ENCODE results near the gene UBD. TPM values are rescaled to one million over a fixed set of nuclear protein-coding genes. Genes with fewer than 3 reads are reported as not detected.

The UBD gene
- total RNA-seq, 1 donor = not detected

- TF ChIP-seq, protein P1, sequence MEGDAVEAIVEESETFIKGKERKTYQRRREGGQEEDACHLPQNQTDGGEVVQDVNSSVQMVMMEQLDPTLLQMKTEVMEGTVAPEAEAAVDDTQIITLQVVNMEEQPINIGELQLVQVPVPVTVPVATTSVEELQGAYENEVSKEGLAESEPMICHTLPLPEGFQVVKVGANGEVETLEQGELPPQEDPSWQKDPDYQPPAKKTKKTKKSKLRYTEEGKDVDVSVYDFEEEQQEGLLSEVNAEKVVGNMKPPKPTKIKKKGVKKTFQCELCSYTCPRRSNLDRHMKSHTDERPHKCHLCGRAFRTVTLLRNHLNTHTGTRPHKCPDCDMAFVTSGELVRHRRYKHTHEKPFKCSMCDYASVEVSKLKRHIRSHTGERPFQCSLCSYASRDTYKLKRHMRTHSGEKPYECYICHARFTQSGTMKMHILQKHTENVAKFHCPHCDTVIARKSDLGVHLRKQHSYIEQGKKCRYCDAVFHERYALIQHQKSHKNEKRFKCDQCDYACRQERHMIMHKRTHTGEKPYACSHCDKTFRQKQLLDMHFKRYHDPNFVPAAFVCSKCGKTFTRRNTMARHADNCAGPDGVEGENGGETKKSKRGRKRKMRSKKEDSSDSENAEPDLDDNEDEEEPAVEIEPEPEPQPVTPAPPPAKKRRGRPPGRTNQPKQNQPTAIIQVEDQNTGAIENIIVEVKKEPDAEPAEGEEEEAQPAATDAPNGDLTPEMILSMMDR (IDR thresholded peaks at IDR 0.05; ENCODE audit: insufficient read depth, low read length) = peak; percentile 19
- H3K4me3 ChIP-seq (ENCODE audit: low read depth, low read length) = peak overlapping the region; percentile 25
- DNase-seq (ENCODE audit: low read depth) = peak; percentile 46
Observed at GRCh38 chr6:29553268-29554057, 6.1 kb downstream of the UBD start.

- TF ChIP-seq, protein P1 (IDR thresholded peaks at IDR 0.05; ENCODE audit: insufficient read depth, low read length) = no peak
- H3K4me3 ChIP-seq (ENCODE audit: low read depth, low read length) = no peak overlapping the region
- DNase-seq (ENCODE audit: low read depth) = peak; percentile 72
Observed at GRCh38 chr6:29552512-29553051, 7.0 kb downstream of the UBD start.

DNA sequence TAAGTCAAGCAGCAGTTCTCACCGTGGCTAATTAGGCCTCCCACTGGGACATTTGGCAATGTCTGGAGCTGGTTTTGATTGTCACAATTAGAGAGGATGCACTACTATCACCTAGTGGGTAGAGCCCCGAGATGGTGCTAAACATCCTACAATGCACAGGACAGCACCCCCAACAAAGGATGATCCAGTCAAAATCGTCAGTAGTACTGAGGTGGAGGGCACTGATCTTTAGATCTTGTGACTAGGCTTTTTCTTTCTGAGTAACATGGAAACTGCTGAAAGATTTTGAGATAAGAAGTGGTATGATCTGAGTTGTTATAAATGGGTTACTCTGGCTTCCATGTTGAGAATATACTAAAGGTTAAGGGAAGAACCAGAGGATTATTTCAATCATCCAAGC lies 12.0 kb downstream of the UBD start:
- DNase-seq (ENCODE audit: low read depth) = no peak
- TF ChIP-seq, protein P1 (IDR thresholded peaks at IDR 0.05; ENCODE audit: insufficient read depth, low read length) = no peak
- H3K4me3 ChIP-seq (ENCODE audit: low read depth, low read length) = no peak overlapping the region

DNA sequence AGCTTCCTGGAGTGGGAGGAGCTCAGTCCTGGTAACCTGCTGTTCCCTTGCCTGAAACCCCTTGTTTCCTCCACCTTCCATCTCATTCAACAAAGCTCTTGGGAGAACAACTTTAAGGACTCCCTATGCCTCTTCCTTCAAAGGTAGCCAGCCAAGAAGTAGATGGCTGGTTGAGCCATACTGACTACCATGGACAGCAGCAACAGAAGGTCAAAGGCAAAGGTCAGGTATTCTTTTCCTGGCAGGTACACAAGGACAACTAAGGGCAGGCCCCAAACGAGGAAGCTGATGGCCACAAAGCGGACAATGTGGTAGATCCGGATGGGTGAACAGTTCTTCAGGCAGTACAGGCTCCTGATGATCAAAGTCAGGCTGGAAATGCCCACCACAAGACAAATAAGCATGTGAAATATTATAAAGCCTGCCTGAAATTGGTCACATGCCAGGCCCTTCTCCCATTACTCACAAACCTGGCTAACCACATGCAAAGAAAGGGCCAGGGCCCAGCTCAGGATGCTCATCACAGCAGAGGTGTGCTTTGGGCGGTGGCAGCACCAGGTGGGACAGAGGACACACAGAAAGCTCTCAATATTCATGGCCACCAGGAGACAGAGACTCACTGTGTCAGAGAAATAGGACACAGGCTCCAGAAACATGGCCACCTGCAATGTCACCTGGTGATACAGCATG lies 21.7 kb downstream of the UBD start:
- no peak overlapping the region for H3K4me3 ChIP-seq (ENCODE audit: low read depth, low read length)
- no peak for DNase-seq (ENCODE audit: low read depth)
- TF ChIP-seq, protein P1 (IDR thresholded peaks at IDR 0.05; ENCODE audit: insufficient read depth, low read length) = no peak

GRCh38 chr6:29532320-29532951 lies 27.1 kb downstream of the UBD start:
- no peak for DNase-seq (ENCODE audit: low read depth)
- TF ChIP-seq, protein P1 (IDR thresholded peaks at IDR 0.05; ENCODE audit: insufficient read depth, low read length) = no peak
- H3K4me3 ChIP-seq (ENCODE audit: low read depth, low read length) = no peak overlapping the region

DNA sequence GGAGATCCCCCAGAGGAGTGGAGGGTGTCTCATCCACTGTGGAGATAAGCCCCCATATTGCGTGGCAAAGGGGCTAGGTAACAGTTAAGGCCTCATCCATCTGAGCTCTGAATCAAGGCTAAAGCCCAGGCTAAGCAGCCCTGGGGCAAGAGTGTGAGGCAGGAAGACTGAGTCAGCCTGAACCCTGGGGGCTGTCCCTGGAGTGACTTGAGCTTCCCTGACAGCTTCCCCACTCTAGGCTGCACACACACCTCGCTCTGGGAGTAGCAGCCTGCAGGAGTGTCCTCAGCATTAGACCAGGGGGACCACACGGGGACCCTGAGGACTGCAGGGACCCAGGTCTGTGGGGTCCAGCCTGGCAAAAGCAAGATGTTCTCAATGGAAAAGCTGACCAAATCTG lies 27.9 kb downstream of the UBD start:
- DNase-seq (ENCODE audit: low read depth) = no peak
- TF ChIP-seq, protein P1 (IDR thresholded peaks at IDR 0.05; ENCODE audit: insufficient read depth, low read length) = no peak
- H3K4me3 ChIP-seq (ENCODE audit: low read depth, low read length) = no peak overlapping the region
